Transverse colon (tissue), 4 donors: ENCODE results near the gene UGT1A10. TPM values are rescaled to one million over a fixed set of nuclear protein-coding genes. Genes with fewer than 3 reads are reported as not detected.

Experiments used
- DNase-seq: peaks from one replicate; pipeline ENCODE4 v3.0.0-alpha.2; 2019
- H3K27ac ChIP-seq, 4 donors: fragments of 200-600 bp; sonication (generic); 2 replicates each; pipeline ENCODE4 v1.5.1; 2016 to 2018; ENCODE audit warnings: inconsistent platforms in 4 of 4
- H3K27me3 ChIP-seq: fragments of 200-600 bp; sonication (generic); 2 replicates; pipeline ENCODE4 v1.5.1; 2017; ENCODE audit warnings: inconsistent platforms
- H3K36me3 ChIP-seq, 4 donors: fragments of 200-600 bp; sonication (generic); 2 replicates each; pipeline ENCODE4 v1.5.1; 2017 to 2019; ENCODE audit warnings: inconsistent platforms in 4 of 4
- H3K4me1 ChIP-seq, 4 donors: fragments of 200-600 bp; sonication (generic); 2 replicates each; pipeline ENCODE4 v1.5.1; 2017 to 2020; ENCODE audit warnings: inconsistent platforms in 4 of 4
- H3K4me3 ChIP-seq, 4 donors: fragments of 200-600 bp; sonication (generic); 1 replicate in 1 of 4; 2 replicates in 3 of 4; pipeline versions ENCODE4 v1.5.1 to v1.6.1; 2017 to 2019; ENCODE audit warnings: inconsistent platforms in 4 of 4
- H3K9me3 ChIP-seq, 2 donors: fragments of 200-600 bp; sonication (generic); 2 replicates each; pipeline ENCODE4 v1.5.1; 2017 to 2019; ENCODE audit warnings: inconsistent platforms in 2 of 2
- EP300 ChIP-seq: sonication (generic); formaldehyde crosslinking; IDR thresholded peaks from one replicate; pipeline ENCODE4 v1.6.1; 2017; ENCODE audit warnings: antibody characterized with exemption, low read depth
- POLR2A ChIP-seq: fragments of 450-650 bp; IDR thresholded peaks from one replicate; pipeline ENCODE4 v1.6.1; 2016; ENCODE audit warnings: antibody characterized with exemption, mild to moderate bottlenecking, moderate library complexity
- POLR2AphosphoS5 ChIP-seq, 3 donors: sonication (generic); formaldehyde crosslinking; IDR thresholded peaks; one replicate each; pipeline ENCODE4 v1.6.1; 2016; ENCODE audit warnings: antibody characterized with exemption in 3 of 3
- WGBS, 2 donors: methylation state at CpG; one replicate each; pipeline ENCODE4 v1.1.5; 2018; ENCODE audit warnings: low coverage in 1 of 2; 5-methylcytosine and 5-hydroxymethylcytosine counted together
- in situ Hi-C, 4 donors: fragments of 200-750 bp; cut with MboI; loops; one replicate each; pipeline versions ENCODE4 v1.15.0 to v1.15.1; 2017; ENCODE audit warnings: low sequenced_read_pairs in 3 of 4, low pct_ligation_motif_present in 1 of 4, low pct_unique_long_range_greater_than_20kb in 1 of 4
- intact Hi-C: fragments of 100-400 bp; cut with DNase I; formaldehyde crosslinking; loops from one replicate; pipeline ENCODE4 v1.15.1; 2023; ENCODE audit warnings: low total_unique reads
- total RNA-seq, 4 donors: library from RNA; depleted of rRNA; stranded (reverse); fragments of >200 nt; gene quantifications; one replicate each; pipeline ENCODE4 v1.1.0, GENCODE V29; 2016
- TF ChIP-seq, protein P1 (sequence below), 5 experiments: fragments of 200-600 bp in 3 of 5; fragments of 450-650 bp in 2 of 5; sonication (generic) in 3 of 5; IDR thresholded peaks; 1 replicate in 2 of 5; 2 replicates in 3 of 5; pipeline ENCODE4 v1.5.1; 2016 to 2017; ENCODE audit warnings: antibody characterized with exemption in 5 of 5, inconsistent platforms in 3 of 5, mild to moderate bottlenecking in 2 of 5, moderate library complexity in 1 of 5

Gene UGT1A10
- total RNA-seq, 4 donors from 2014 or later = 54.2 to 87.5 (median 54.9) TPM

DNA sequence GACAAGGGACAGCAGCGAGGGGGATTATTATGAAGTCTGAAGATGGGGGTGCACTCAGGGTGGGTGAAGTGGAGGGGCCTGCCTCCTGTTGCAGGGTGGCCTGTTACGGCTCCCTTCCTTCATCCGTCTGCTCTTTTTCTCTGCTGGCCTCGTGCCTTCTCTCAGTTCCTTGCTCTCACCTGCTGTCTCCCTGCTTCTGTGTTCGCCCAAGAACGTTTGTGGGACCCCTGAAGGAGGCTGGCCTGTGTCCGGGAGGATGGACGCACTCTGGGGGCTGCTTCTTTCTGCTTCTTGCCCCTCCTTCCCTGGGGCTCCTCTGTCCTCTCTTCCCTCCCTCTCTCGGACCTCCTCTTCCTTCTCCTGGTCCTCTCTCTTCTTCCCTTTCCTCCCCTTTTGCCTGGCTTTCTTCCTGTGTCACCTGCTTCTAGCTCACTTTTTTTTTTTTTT is 155.7 kb downstream of the UGT1A10 start:
- in situ Hi-C loops = no loop called here
- no peaks in the 10 kb centered on the region for H3K36me3 ChIP-seq
- no peak overlapping the region for H3K4me3 ChIP-seq
- intact Hi-C loops = no loop called here
- no peaks in the 10 kb centered on the region for H3K4me1 ChIP-seq
- no peak for TF ChIP-seq POLR2A
- no peak for TF ChIP-seq POLR2AphosphoS5 (IDR thresholded peaks at IDR 0.05)
- no peak for TF ChIP-seq EP300
- TF ChIP-seq, protein P1, sequence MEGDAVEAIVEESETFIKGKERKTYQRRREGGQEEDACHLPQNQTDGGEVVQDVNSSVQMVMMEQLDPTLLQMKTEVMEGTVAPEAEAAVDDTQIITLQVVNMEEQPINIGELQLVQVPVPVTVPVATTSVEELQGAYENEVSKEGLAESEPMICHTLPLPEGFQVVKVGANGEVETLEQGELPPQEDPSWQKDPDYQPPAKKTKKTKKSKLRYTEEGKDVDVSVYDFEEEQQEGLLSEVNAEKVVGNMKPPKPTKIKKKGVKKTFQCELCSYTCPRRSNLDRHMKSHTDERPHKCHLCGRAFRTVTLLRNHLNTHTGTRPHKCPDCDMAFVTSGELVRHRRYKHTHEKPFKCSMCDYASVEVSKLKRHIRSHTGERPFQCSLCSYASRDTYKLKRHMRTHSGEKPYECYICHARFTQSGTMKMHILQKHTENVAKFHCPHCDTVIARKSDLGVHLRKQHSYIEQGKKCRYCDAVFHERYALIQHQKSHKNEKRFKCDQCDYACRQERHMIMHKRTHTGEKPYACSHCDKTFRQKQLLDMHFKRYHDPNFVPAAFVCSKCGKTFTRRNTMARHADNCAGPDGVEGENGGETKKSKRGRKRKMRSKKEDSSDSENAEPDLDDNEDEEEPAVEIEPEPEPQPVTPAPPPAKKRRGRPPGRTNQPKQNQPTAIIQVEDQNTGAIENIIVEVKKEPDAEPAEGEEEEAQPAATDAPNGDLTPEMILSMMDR (IDR thresholded peaks at IDR 0.05) = no peak
- WGBS, 2 donors = 75 to 91% methylated on average over 5 to 9 of the region's 9 CpGs
- no peak for DNase-seq
- no peaks in the 10 kb centered on the region for H3K9me3 ChIP-seq
- no peak overlapping the region for H3K27ac ChIP-seq
- H3K27me3 ChIP-seq = no peaks in the 10 kb centered on the region

DNA sequence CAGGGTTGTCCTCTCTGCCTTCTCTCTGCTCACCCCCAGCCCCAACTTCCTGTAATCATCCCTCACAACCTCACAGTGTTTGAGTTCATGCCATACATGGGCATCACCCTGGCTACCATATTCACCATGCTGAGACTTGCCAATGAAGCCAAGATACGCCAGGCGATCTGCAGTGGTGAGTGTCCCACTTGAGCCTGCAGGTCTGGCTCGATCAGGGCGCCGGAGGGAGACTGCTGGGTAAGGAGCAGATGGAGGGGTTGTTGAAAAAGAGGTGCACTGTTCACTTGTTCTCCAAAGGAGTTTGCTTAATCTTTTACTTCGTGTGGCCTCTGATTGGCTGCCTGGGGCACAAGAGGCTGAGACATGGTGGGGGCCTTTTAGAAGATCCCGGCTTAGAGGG is 156.5 kb downstream of the UGT1A10 start:
- Histone ChIP-seq H3K27ac (no peak overlapping the region), H3K4me3 (no peak overlapping the region), H3K36me3 (no peaks in the 10 kb centered on the region), H3K9me3 (no peaks in the 10 kb centered on the region), H3K27me3 (no peaks in the 10 kb centered on the region), H3K4me1 (no peaks in the 10 kb centered on the region)
- TF ChIP-seq POLR2AphosphoS5 (IDR thresholded peaks at IDR 0.05) (no peak), POLR2A (no peak), EP300 (no peak)
- TF ChIP-seq, protein P1 (IDR thresholded peaks at IDR 0.05) = no peak
- intact Hi-C loops = no loop called here
- WGBS, 2 donors = 93 to 95% methylated on average over 3 to 7 of the region's 7 CpGs
- no peak for DNase-seq
- in situ Hi-C loops = no loop called here

DNA sequence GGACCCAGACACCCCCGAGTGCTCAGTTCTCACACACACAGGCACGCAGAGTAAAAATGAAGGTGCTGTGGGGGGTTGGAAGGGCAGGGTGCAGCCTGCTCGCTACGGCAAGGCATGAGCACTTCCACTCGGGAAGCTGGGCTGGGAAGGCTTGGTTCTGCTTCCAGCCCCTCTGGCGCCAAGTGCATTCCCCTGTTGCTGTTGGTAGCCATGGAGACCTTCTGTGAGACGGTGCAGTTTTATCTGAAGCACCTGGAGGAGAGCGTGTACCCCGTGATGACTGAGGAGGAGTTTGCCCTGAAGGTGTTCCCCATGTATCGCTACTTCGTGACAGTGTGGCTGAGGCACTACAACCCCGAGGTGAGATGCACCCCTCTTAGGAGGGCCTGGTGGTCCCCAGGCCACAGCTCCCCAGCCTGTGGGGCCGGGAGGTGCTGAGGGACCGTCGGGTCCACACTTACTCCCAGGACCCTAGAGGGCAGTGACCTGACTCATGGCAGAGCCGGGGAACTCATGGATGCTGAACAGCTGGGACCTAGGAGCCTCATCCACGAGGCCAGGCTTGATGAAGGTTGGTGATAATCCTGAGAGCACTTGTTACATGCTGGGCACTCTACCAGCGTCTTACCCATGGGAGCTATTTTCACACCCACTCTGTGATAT is 157.3 kb downstream of the UGT1A10 start:
- Histone ChIP-seq H3K4me1 (no peaks in the 10 kb centered on the region), H3K9me3 (no peaks in the 10 kb centered on the region), H3K27ac (no peak overlapping the region), H3K4me3 (no peak overlapping the region), H3K27me3 (no peaks in the 10 kb centered on the region), H3K36me3 (no peaks in the 10 kb centered on the region)
- in situ Hi-C loops = no loop called here
- TF ChIP-seq POLR2AphosphoS5 (IDR thresholded peaks at IDR 0.05) (no peak), POLR2A (no peak), EP300 (no peak)
- TF ChIP-seq, protein P1 (IDR thresholded peaks at IDR 0.05) = no peak
- intact Hi-C loops = no loop called here
- WGBS, 2 donors = 81% methylated on average over 18 of the region's 18 CpGs; no CpG with 5 or more reads in 1 of the 2 donors
- no peak for DNase-seq

DNA sequence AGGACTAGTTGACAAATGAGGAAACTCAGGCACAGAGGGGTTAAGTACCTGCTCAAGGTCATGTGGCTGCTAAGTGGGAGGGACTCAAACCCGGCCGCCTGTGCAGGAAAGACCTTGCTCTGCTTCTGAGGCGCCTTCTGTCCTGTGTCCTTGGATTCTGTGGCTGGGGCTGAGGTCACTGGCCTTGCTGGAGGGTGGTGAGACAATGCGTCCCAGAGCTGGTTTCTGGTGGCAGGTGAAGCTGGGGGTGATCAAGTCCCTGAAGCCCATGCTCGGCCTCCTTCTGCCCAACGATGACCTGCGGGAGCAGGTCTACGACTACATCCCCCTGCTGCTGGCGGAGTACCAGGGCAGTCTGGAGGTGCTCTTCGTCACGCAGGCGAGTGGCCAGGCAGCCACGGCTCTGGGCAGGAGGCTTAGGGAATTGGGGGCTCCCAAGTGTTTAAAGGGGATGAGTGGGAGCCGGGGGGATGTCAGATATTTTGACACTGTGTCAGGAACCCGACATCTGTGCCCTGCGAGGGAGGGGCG is 157.9 kb downstream of the UGT1A10 start:
- H3K27ac ChIP-seq = no peak overlapping the region
- TF ChIP-seq POLR2AphosphoS5 (IDR thresholded peaks at IDR 0.05) (no peak), EP300 (no peak), POLR2A (no peak)
- TF ChIP-seq, protein P1 (IDR thresholded peaks at IDR 0.05) = no peak
- H3K9me3 ChIP-seq = no peaks in the 10 kb centered on the region
- H3K4me3 ChIP-seq = no peak overlapping the region
- no peaks in the 10 kb centered on the region for H3K27me3 ChIP-seq
- 79% methylated on average over 17 of the region's 17 CpGs; no CpG with 5 or more reads in 1 of the 2 donors for WGBS, 2 donors
- in situ Hi-C loops = no loop called here
- H3K36me3 ChIP-seq = no peaks in the 10 kb centered on the region
- intact Hi-C loops = no loop called here
- no peaks in the 10 kb centered on the region for H3K4me1 ChIP-seq
- no peak for DNase-seq
